Dendritic cell treated with granulocyte-macrophage colony-stimulating factor and Interleukin-4, amounts not matched to agents 40 ng/mL and 50 ng/mL, for 4 days (primary cell): Measurements from ENCODE around the gene ARRB1.
"Not testable (repeated sequence)": the region's sequence is repeated elsewhere in the genome, so short reads cannot be mapped to it uniquely, and the experiment has no call there.

ENCODE experiments used
- H3K27ac Mint-ChIP-seq: one replicate; pipeline ENCODE4 v1.8.0; 2022; ENCODE audit warnings: mild to moderate bottlenecking, mixed read lengths
- H3K27me3 Mint-ChIP-seq: one replicate; pipeline ENCODE4 v1.8.0; 2022; ENCODE audit warnings: mild to moderate bottlenecking, mixed read lengths
- H3K36me3 Mint-ChIP-seq: one replicate; pipeline ENCODE4 v1.8.0; 2022; ENCODE audit warnings: low read depth, mixed read lengths
- H3K4me1 Mint-ChIP-seq: one replicate; pipeline ENCODE4 v1.8.0; 2022; ENCODE audit warnings: low read depth, mixed read lengths
- H3K4me3 Mint-ChIP-seq: one replicate; pipeline ENCODE4 v1.8.0; 2022; ENCODE audit warnings: mild to moderate bottlenecking, moderate library complexity, mixed read lengths
- H3K9me3 Mint-ChIP-seq: one replicate; pipeline ENCODE4 v1.8.0; 2022; ENCODE audit warnings: mixed read lengths
- intact Hi-C: fragments of 100-400 bp; cut with micrococcal nuclease; formaldehyde crosslinking; loops from one replicate; pipeline ENCODE4 v1.15.0; 2022

ARRB1 gene

GRCh38 chr11:75315439-75315805 is 36.0 kb downstream of the ARRB1 start:
- intact Hi-C loops: no loop called here
- H3K4me3 Mint-ChIP-seq: no peak overlapping the region
- no peaks in the 10 kb centered on the region for H3K27me3 Mint-ChIP-seq
- peaks cover 79% of the 10 kb centered on the region for H3K4me1 Mint-ChIP-seq
- no peak overlapping the region for H3K27ac Mint-ChIP-seq
- no peaks in the 10 kb centered on the region for H3K9me3 Mint-ChIP-seq
- H3K36me3 Mint-ChIP-seq: peaks cover 86% of the 10 kb centered on the region

GRCh38 chr11:75314771-75315438 is 36.6 kb downstream of the ARRB1 start:
- intact Hi-C loops: no loop called here
- H3K27ac Mint-ChIP-seq: no peak overlapping the region

GRCh38 chr11:75313513-75314272 is 37.8 kb downstream of the ARRB1 start:
- H3K27me3 Mint-ChIP-seq: no peaks in the 10 kb centered on the region
- no peak overlapping the region for H3K4me3 Mint-ChIP-seq
- peaks cover 75% of the 10 kb centered on the region for H3K4me1 Mint-ChIP-seq
- H3K36me3 Mint-ChIP-seq: peaks cover 86% of the 10 kb centered on the region
- H3K9me3 Mint-ChIP-seq: no peaks in the 10 kb centered on the region
- H3K27ac Mint-ChIP-seq: peak overlapping the region; percentile 68
- intact Hi-C loops: no loop called here

More at GRCh38 chr11:75314771-75315438, 36.6 kb downstream of the ARRB1 start:
- Mint-ChIP-seq H3K36me3 (peaks cover 86% of the 10 kb centered on the region), H3K4me3 (no peak overlapping the region), H3K9me3 (no peaks in the 10 kb centered on the region), H3K27me3 (no peaks in the 10 kb centered on the region), H3K4me1 (peaks cover 78% of the 10 kb centered on the region)

- H3K4me3 Mint-ChIP-seq: no peak overlapping the region
- peak overlapping the region; percentile 59 for H3K27ac Mint-ChIP-seq
Measured at GRCh38 chr11:75312346-75312745, 39.1 kb downstream of the ARRB1 start.

GRCh38 chr11:75311858-75312288 is 39.6 kb downstream of the ARRB1 start:
- H3K4me1 Mint-ChIP-seq: peaks cover 78% of the 10 kb centered on the region
- H3K27me3 Mint-ChIP-seq: no peaks in the 10 kb centered on the region
- intact Hi-C loops: no loop called here
- H3K4me3 Mint-ChIP-seq: no peak overlapping the region
- peaks cover 92% of the 10 kb centered on the region for H3K36me3 Mint-ChIP-seq
- H3K27ac Mint-ChIP-seq: peak overlapping the region; percentile 59
- H3K9me3 Mint-ChIP-seq: no peaks in the 10 kb centered on the region

More at GRCh38 chr11:75312346-75312745, 39.1 kb downstream of the ARRB1 start:
- peaks cover 78% of the 10 kb centered on the region for H3K4me1 Mint-ChIP-seq
- H3K27me3 Mint-ChIP-seq: no peaks in the 10 kb centered on the region
- peaks cover 92% of the 10 kb centered on the region for H3K36me3 Mint-ChIP-seq
- intact Hi-C loops: no loop called here
- H3K9me3 Mint-ChIP-seq: no peaks in the 10 kb centered on the region

- intact Hi-C loops: no loop called here
- H3K36me3 Mint-ChIP-seq: peaks cover 90% of the 10 kb centered on the region
- peaks cover 69% of the 10 kb centered on the region for H3K4me1 Mint-ChIP-seq
- no peaks in the 10 kb centered on the region for H3K9me3 Mint-ChIP-seq
- H3K4me3 Mint-ChIP-seq: no peak overlapping the region
- no peak overlapping the region for H3K27ac Mint-ChIP-seq
- H3K27me3 Mint-ChIP-seq: no peaks in the 10 kb centered on the region
Measured at GRCh38 chr11:75308986-75309385, 42.5 kb downstream of the ARRB1 start.

GRCh38 chr11:75308116-75308515 is 43.3 kb downstream of the ARRB1 start:
- Mint-ChIP-seq H3K4me3 (no peak overlapping the region), H3K9me3 (no peaks in the 10 kb centered on the region), H3K36me3 (peaks cover 94% of the 10 kb centered on the region), H3K4me1 (peaks cover 66% of the 10 kb centered on the region), H3K27ac (peak overlapping the region; percentile 49), H3K27me3 (no peaks in the 10 kb centered on the region)
- intact Hi-C loops: no loop called here

GRCh38 chr11:75307058-75307457 is 44.4 kb downstream of the ARRB1 start:
- peaks cover 57% of the 10 kb centered on the region for H3K4me1 Mint-ChIP-seq
- H3K27me3 Mint-ChIP-seq: no peaks in the 10 kb centered on the region
- no peaks in the 10 kb centered on the region for H3K9me3 Mint-ChIP-seq
- no peak overlapping the region for H3K4me3 Mint-ChIP-seq
- intact Hi-C loops: no loop called here
- peaks cover 91% of the 10 kb centered on the region for H3K36me3 Mint-ChIP-seq
- peak overlapping the region; percentile 49 for H3K27ac Mint-ChIP-seq

- no peak overlapping the region for H3K4me3 Mint-ChIP-seq
- no peaks in the 10 kb centered on the region for H3K27me3 Mint-ChIP-seq
- peaks cover 56% of the 10 kb centered on the region for H3K4me1 Mint-ChIP-seq
- no peak overlapping the region for H3K27ac Mint-ChIP-seq
- intact Hi-C loops: no loop called here
- H3K9me3 Mint-ChIP-seq: no peaks in the 10 kb centered on the region
- H3K36me3 Mint-ChIP-seq: peaks cover 91% of the 10 kb centered on the region
Measured at GRCh38 chr11:75306529-75306928, 44.9 kb downstream of the ARRB1 start.

GRCh38 chr11:75305993-75306392 is 45.5 kb downstream of the ARRB1 start:
- Mint-ChIP-seq H3K27ac (no peak overlapping the region), H3K36me3 (peaks cover 91% of the 10 kb centered on the region), H3K9me3 (no peaks in the 10 kb centered on the region), H3K27me3 (no peaks in the 10 kb centered on the region), H3K4me3 (no peak overlapping the region), H3K4me1 (peaks cover 58% of the 10 kb centered on the region)
- intact Hi-C loops: no loop called here

GRCh38 chr11:75305452-75305851 is 46.0 kb downstream of the ARRB1 start:
- Mint-ChIP-seq H3K27me3 (no peaks in the 10 kb centered on the region), H3K27ac (no peak overlapping the region), H3K36me3 (peaks cover 88% of the 10 kb centered on the region), H3K9me3 (no peaks in the 10 kb centered on the region), H3K4me3 (no peak overlapping the region), H3K4me1 (peaks cover 59% of the 10 kb centered on the region)
- intact Hi-C loops: no loop called here

GRCh38 chr11:75304941-75305340 is 46.5 kb downstream of the ARRB1 start:
- intact Hi-C loops, H3K27me3 Mint-ChIP-seq, H3K9me3 Mint-ChIP-seq, H3K4me3 Mint-ChIP-seq, H3K27ac Mint-ChIP-seq: not testable (repeated sequence)
- H3K4me1 Mint-ChIP-seq: peaks cover 56% of the 10 kb centered on the region
- peaks cover 83% of the 10 kb centered on the region for H3K36me3 Mint-ChIP-seq

GRCh38 chr11:75303544-75304224 is 47.8 kb downstream of the ARRB1 start:
- Mint-ChIP-seq H3K27me3 (no peaks in the 10 kb centered on the region), H3K4me3 (no peak overlapping the region)

GRCh38 chr11:75302371-75302770 is 49.1 kb downstream of the ARRB1 start:
- H3K9me3 Mint-ChIP-seq: no peaks in the 10 kb centered on the region
- H3K27me3 Mint-ChIP-seq: no peaks in the 10 kb centered on the region
- intact Hi-C loops: no loop called here
- H3K36me3 Mint-ChIP-seq: peaks cover 57% of the 10 kb centered on the region
- H3K4me3 Mint-ChIP-seq: no peak overlapping the region
- peaks cover 39% of the 10 kb centered on the region for H3K4me1 Mint-ChIP-seq
- H3K27ac Mint-ChIP-seq: no peak overlapping the region

More at GRCh38 chr11:75303544-75304224, 47.8 kb downstream of the ARRB1 start:
- no peaks in the 10 kb centered on the region for H3K9me3 Mint-ChIP-seq
- H3K36me3 Mint-ChIP-seq: peaks cover 70% of the 10 kb centered on the region
- peaks cover 46% of the 10 kb centered on the region for H3K4me1 Mint-ChIP-seq
- no peak overlapping the region for H3K27ac Mint-ChIP-seq
- intact Hi-C loops: no loop called here
